B cell (primary cell): ENCODE data around the gene PIK3R3. TPM values are rescaled to one million over a fixed set of nuclear protein-coding genes. Genes with fewer than 3 reads are reported as not detected.

Source experiments
- ATAC-seq: fragments of 200-7000 bp; cut with Tn5 transposase; one replicate; pipeline ENCODE4 v1.10.0; 2021; ENCODE audit warnings: low read depth, mild to moderate bottlenecking, moderate number of reproducible peaks, moderate library complexity
- CTCF ChIA-PET: fragments of 350-600 bp; sonication (Branson Sonifier 250); formaldehyde crosslinking; loops from one replicate; lab custom pipeline; 2021; ENCODE audit warnings: antibody characterized with exemption, inconsistent platforms; lab: Charles Lee
- POLR2A ChIA-PET: fragments of 350-600 bp; sonication (Branson Sonifier 250); formaldehyde crosslinking; loops from one replicate; lab custom pipeline; 2021; ENCODE audit warnings: antibody characterized with exemption; lab: Charles Lee
- DNase-seq: peaks from one replicate; pipeline ENCODE4 v3.0.0; 2013
- H2AFZ ChIP-seq: 2 replicates; pipeline ENCODE4 v1.6.1; 2012; ENCODE audit warnings: mild to moderate bottlenecking, low read depth, low read length; ENCODE audit not compliant: insufficient read depth, poor library complexity, severe bottlenecking
- H3K27ac ChIP-seq, 2 donors: 1 replicate in 1 of 2; 2 replicates in 1 of 2; pipeline ENCODE4 v1.5.1; 2012 to 2013; ENCODE audit warnings: low read length in 2 of 2, mild to moderate bottlenecking in 2 of 2, moderate library complexity in 1 of 2
- H3K27me3 ChIP-seq, 4 experiments: fragments of 200-600 bp in 1 of 4; sonication (generic) in 1 of 4; replicated peaks in 1 of 4; 1 replicate in 2 of 4; 2 replicates in 2 of 4; pipeline versions ENCODE4 v1.6.1 to v1.7.0; 2013 to 2016; ENCODE audit warnings: low read length in 3 of 4, mild to moderate bottlenecking in 2 of 4, mixed read lengths in 1 of 4, moderate library complexity in 1 of 4; ENCODE audit not compliant: insufficient read depth in 4 of 4, control insufficient read depth in 3 of 4; ENCODE audit errors: control extremely low read depth in 1 of 4
- H3K36me3 ChIP-seq, 2 experiments: replicated peaks in 1 of 2; 1 replicate in 1 of 2; 2 replicates in 1 of 2; pipeline versions ENCODE4 v1.6.1 to v1.7.1; 2013; ENCODE audit warnings: low read length in 1 of 2; ENCODE audit not compliant: insufficient read depth in 2 of 2, control insufficient read depth in 1 of 2; ENCODE audit errors: control extremely low read depth in 1 of 2, extremely low read depth in 1 of 2
- H3K4me1 ChIP-seq, 2 donors: fragments of 200-600 bp in 1 of 2; sonication (generic) in 1 of 2; 1 replicate in 1 of 2; 2 replicates in 1 of 2; pipeline versions ENCODE4 v1.5.1 to v1.6.1; 2013 to 2017; ENCODE audit warnings: low read length in 2 of 2; ENCODE audit not compliant: control insufficient read depth in 2 of 2, insufficient read depth in 2 of 2
- H3K4me2 ChIP-seq: replicated peaks from 2 replicates; pipeline ENCODE3; 2012; ENCODE audit warnings: mild to moderate bottlenecking, low read depth, low read length; ENCODE audit not compliant: poor library complexity, severe bottlenecking
- H3K4me3 ChIP-seq, 5 experiments: fragments of 200-600 bp in 1 of 5; sonication (generic) in 1 of 5; 1 replicate in 3 of 5; 2 replicates in 2 of 5; pipeline versions ENCODE4 v1.5.1 to v1.7.0; 2011 to 2016; ENCODE audit warnings: low read length in 4 of 5, mild to moderate bottlenecking in 4 of 5, low read depth in 2 of 5, control low read depth in 1 of 5, moderate library complexity in 1 of 5; ENCODE audit not compliant: insufficient read depth in 1 of 5; ENCODE audit errors: control extremely low read depth in 1 of 5, extremely low read depth in 1 of 5
- H3K79me2 ChIP-seq: fragments of 200-600 bp; sonication (generic); one replicate; pipeline ENCODE4 v1.6.0; 2016; ENCODE audit warnings: low read length; ENCODE audit not compliant: control insufficient read depth, insufficient read depth
- H3K9ac ChIP-seq: fragments of 200-600 bp; sonication (generic); 2 replicates; pipeline ENCODE4 v1.6.1; 2017; ENCODE audit warnings: mild to moderate bottlenecking, low read length, moderate library complexity
- H3K9me3 ChIP-seq, 3 donors: one replicate each; pipeline versions ENCODE4 v1.6.1 to v1.7.1; 2013; ENCODE audit warnings: low read length in 2 of 3; ENCODE audit not compliant: control insufficient read depth in 2 of 3, insufficient read depth in 1 of 3; ENCODE audit errors: control extremely low read depth in 1 of 3
- H4K20me1 ChIP-seq: 2 replicates; pipeline ENCODE4 v1.6.0; 2012; ENCODE audit warnings: mild to moderate bottlenecking, low read length; ENCODE audit not compliant: insufficient read depth, control insufficient read depth, poor library complexity, severe bottlenecking
- H3K27ac Mint-ChIP-seq: one replicate; pipeline ENCODE4 v1.8.0; 2021; ENCODE audit warnings: mixed read lengths
- H3K27me3 Mint-ChIP-seq: one replicate; pipeline ENCODE4 v1.8.0; 2021; ENCODE audit warnings: mixed read lengths
- H3K4me1 Mint-ChIP-seq: one replicate; pipeline ENCODE4 v1.8.0; 2021; ENCODE audit warnings: mixed read lengths
- H3K4me3 Mint-ChIP-seq: one replicate; pipeline ENCODE4 v1.8.0; 2021; ENCODE audit warnings: mixed read lengths
- H3K9me3 Mint-ChIP-seq: one replicate; pipeline ENCODE4 v1.8.0; 2022; ENCODE audit warnings: mixed read lengths; ENCODE audit not compliant: insufficient read depth
- EZH2 ChIP-seq: IDR thresholded peaks from 2 replicates; pipeline ENCODE4 v1.6.1; 2012; ENCODE audit warnings: borderline replicate concordance, low read depth, mild to moderate bottlenecking, moderate library complexity, low read length; ENCODE audit not compliant: insufficient read depth, poor library complexity, severe bottlenecking
- WGBS: methylation state at CpG from one replicate; pipeline ENCODE4 v1.1.5; 2013; ENCODE audit warnings: missing lambda C conversion rate; ENCODE audit not compliant: insufficient coverage; 5-methylcytosine and 5-hydroxymethylcytosine counted together
- intact Hi-C: fragments of 100-400 bp; cut with micrococcal nuclease; formaldehyde crosslinking; loops from one replicate; pipeline ENCODE4 v1.10.0; 2022
- polyA plus RNA-seq: library from polyadenylated mRNA; depleted of rRNA; stranded (reverse); fragments of >200 nt; gene quantifications from 2 replicates; pipeline ENCODE4 v1.2.3, GENCODE V29; 2012
- small RNA-seq: library from RNA; depleted of rRNA; stranded (forward); fragments of <200 nt; gene quantifications from one replicate; pipeline ENCODE3, GENCODE V24; 2012; ENCODE audit warnings: low replicate concordance, low read depth; ENCODE audit not compliant: insufficient read length
- total RNA-seq, 2 donors: library from RNA; stranded (reverse); fragments of 120-200 nt in 1 of 2; gene quantifications; 1 replicate in 1 of 2; 2 replicates in 1 of 2; pipeline versions ENCODE4 v1.2.3 to v1.2.4, GENCODE V29; 2013 to 2022
- TF ChIP-seq, protein P1 (sequence below): fragments of 200-600 bp; IDR thresholded peaks from one replicate; pipeline ENCODE4 v1.8.0; 2022; ENCODE audit warnings: antibody characterized with exemption, mild to moderate bottlenecking

Gene PIK3R3
- total and polyA plus RNA-seq, 2 donors (not counting 1 experiment from before 2014, with no cell fraction given) = 0.06 to 0.17 TPM

DNA sequence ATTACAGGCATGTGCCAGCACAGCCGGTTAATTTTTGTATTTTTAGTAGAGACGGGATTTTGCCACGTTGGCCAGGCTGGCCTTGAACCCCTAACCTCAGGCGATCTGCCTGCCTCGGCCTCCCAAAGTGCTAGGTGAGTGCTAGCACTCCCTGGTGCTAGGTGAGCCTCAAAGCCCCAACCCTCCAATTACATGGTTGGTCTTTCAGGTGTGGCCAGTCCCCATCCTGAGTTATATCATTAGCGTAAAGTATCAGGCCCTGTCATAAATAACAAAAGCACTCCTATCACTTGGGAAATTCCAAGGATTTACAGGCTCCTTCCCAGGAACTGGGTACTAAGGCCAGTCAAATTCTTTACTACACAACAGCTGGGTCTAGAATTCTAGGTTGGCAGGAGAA, 138.0 kb downstream of the PIK3R3 start:
- H3K27me3 Mint-ChIP-seq = no peaks in the 10 kb centered on the region
- H3K4me1 Mint-ChIP-seq = peaks cover 9% of the 10 kb centered on the region

More for the DNA sequence above, 138.0 kb downstream of the PIK3R3 start:
- H3K27me3 ChIP-seq = no peaks in the 10 kb centered on the region
- no peak overlapping the region for H2AFZ ChIP-seq
- no peaks in the 10 kb centered on the region for H3K9me3 ChIP-seq
- TF ChIP-seq EZH2 = no peak
- TF ChIP-seq, protein P1, sequence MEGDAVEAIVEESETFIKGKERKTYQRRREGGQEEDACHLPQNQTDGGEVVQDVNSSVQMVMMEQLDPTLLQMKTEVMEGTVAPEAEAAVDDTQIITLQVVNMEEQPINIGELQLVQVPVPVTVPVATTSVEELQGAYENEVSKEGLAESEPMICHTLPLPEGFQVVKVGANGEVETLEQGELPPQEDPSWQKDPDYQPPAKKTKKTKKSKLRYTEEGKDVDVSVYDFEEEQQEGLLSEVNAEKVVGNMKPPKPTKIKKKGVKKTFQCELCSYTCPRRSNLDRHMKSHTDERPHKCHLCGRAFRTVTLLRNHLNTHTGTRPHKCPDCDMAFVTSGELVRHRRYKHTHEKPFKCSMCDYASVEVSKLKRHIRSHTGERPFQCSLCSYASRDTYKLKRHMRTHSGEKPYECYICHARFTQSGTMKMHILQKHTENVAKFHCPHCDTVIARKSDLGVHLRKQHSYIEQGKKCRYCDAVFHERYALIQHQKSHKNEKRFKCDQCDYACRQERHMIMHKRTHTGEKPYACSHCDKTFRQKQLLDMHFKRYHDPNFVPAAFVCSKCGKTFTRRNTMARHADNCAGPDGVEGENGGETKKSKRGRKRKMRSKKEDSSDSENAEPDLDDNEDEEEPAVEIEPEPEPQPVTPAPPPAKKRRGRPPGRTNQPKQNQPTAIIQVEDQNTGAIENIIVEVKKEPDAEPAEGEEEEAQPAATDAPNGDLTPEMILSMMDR = no peak
- 96% methylated on average over 6 of the region's 6 CpGs for WGBS
- no peaks in the 10 kb centered on the region for H3K79me2 ChIP-seq
- no peak overlapping the region for H3K4me2 ChIP-seq
- CTCF ChIA-PET = no interaction called here
- no peak overlapping the region for H3K9ac ChIP-seq
- no peaks in the 10 kb centered on the region for H3K9me3 Mint-ChIP-seq
- H3K36me3 ChIP-seq = no peaks in the 10 kb centered on the region
- peaks cover 0 to 10% of the 10 kb centered on the region in 2 donors for H3K4me1 ChIP-seq
- ATAC-seq (no peak), DNase-seq (no peak)
- H3K27ac Mint-ChIP-seq = no peak overlapping the region
- H3K27ac ChIP-seq = no peak overlapping the region
- no peaks in the 10 kb centered on the region for H4K20me1 ChIP-seq
- intact Hi-C loops = no loop called here
- no peak overlapping the region for H3K4me3 Mint-ChIP-seq
- POLR2A ChIA-PET = no interaction called here
- no peak overlapping the region for H3K4me3 ChIP-seq

Small RNA genes within 50 kb of the gene (small RNA-seq; reads per million reads assigned to genes)
- gene AL358075.3 (not detected), gene AL672043.1 (not detected)

Other genes starting within 250 kb of the PIK3R3 start
- gene TSPAN1, start 42.5 kb upstream of the PIK3R3 start, total RNA-seq = not detected in 2 replicates
- gene TSPAN1, start 42.5 kb upstream of the PIK3R3 start, polyA plus RNA-seq = not detected in 2 replicates
- not detected in 2 replicates for gene P3R3URF, start 43.9 kb upstream of the PIK3R3 start, total RNA-seq
- gene P3R3URF, start 43.9 kb upstream of the PIK3R3 start, polyA plus RNA-seq = not detected in 2 replicates
- 50.8 and 51.0 TPM in 2 replicates for gene POMGNT1, start 65.8 kb upstream of the PIK3R3 start, total RNA-seq
- 31.0 and 32.6 TPM in 2 replicates for gene POMGNT1, start 65.8 kb upstream of the PIK3R3 start, polyA plus RNA-seq
- gene LURAP1, start 70.7 kb upstream of the PIK3R3 start, total RNA-seq = 0.34 and 0.41 TPM in 2 replicates
- 0.09 and 0.27 TPM in 2 replicates for gene LURAP1, start 70.7 kb upstream of the PIK3R3 start, polyA plus RNA-seq
- gene RAD54L, start 115.1 kb upstream of the PIK3R3 start, total RNA-seq = 1.1 and 1.9 TPM in 2 replicates
- 0.57 and 1.1 TPM in 2 replicates for gene RAD54L, start 115.1 kb upstream of the PIK3R3 start, polyA plus RNA-seq
- 39.0 and 40.7 TPM in 2 replicates for gene LRRC41, start 171.0 kb upstream of the PIK3R3 start, total RNA-seq
- gene LRRC41, start 171.0 kb upstream of the PIK3R3 start, polyA plus RNA-seq = 15.6 and 20.1 TPM in 2 replicates
- gene UQCRH, start 171.1 kb upstream of the PIK3R3 start, total RNA-seq = 144 and 146 TPM in 2 replicates
- gene UQCRH, start 171.1 kb upstream of the PIK3R3 start, polyA plus RNA-seq = 310 and 380 TPM in 2 replicates
- 30.1 and 33.7 TPM in 2 replicates for gene NSUN4, start 208.2 kb upstream of the PIK3R3 start, total RNA-seq
- 17.6 and 21.3 TPM in 2 replicates for gene NSUN4, start 208.2 kb upstream of the PIK3R3 start, polyA plus RNA-seq